Natural killer cell (primary cell): ENCODE measurements around the gene STK39. TPM values are rescaled to one million over a fixed set of nuclear protein-coding genes. Genes with fewer than 3 reads are reported as not detected.

Experiments
- ATAC-seq, 3 donors: fragments of 150-1000 bp in 2 of 3; fragments of 200-7000 bp in 1 of 3; cut with Tn5 transposase; 1 replicate in 1 of 3; 2 replicates in 2 of 3; pipeline ENCODE4 v1.10.0; 2021; ENCODE audit warnings: mild to moderate bottlenecking in 2 of 3, moderate library complexity in 2 of 3
- DNase-seq, 2 donors: peaks; one replicate each; pipeline versions ENCODE4 v3.0.0 to v3.0.0-alpha.2; 2013 to 2021; ENCODE audit warnings: mixed read lengths in 1 of 2
- H3K27ac ChIP-seq: one replicate; pipeline ENCODE4 v1.5.1; 2013; ENCODE audit warnings: mild to moderate bottlenecking, low read length
- H3K27me3 ChIP-seq: one replicate; pipeline ENCODE4 v1.6.1; 2013; ENCODE audit warnings: low read length; ENCODE audit not compliant: control insufficient read depth, insufficient read depth
- H3K36me3 ChIP-seq: one replicate; pipeline ENCODE4 v1.6.1; 2013; ENCODE audit warnings: low read length; ENCODE audit not compliant: control insufficient read depth, insufficient read depth
- H3K4me1 ChIP-seq: one replicate; pipeline ENCODE4 v1.6.1; 2013; ENCODE audit warnings: low read length; ENCODE audit not compliant: control insufficient read depth, insufficient read depth
- H3K4me3 ChIP-seq: one replicate; pipeline ENCODE4 v1.5.1; 2013; ENCODE audit warnings: low read length
- H3K9me3 ChIP-seq: one replicate; pipeline ENCODE4 v1.6.1; 2013; ENCODE audit warnings: low read length; ENCODE audit not compliant: control insufficient read depth, insufficient read depth
- H3K27ac Mint-ChIP-seq, 2 donors: one replicate each; pipeline ENCODE4 v1.8.0; 2022; ENCODE audit warnings: mild to moderate bottlenecking in 2 of 2, mixed read lengths in 2 of 2, moderate library complexity in 1 of 2
- H3K27me3 Mint-ChIP-seq, 2 donors: one replicate each; pipeline ENCODE4 v1.8.0; 2022; ENCODE audit warnings: low read depth in 2 of 2, mixed read lengths in 2 of 2
- H3K36me3 Mint-ChIP-seq: one replicate; pipeline ENCODE4 v1.8.0; 2022; ENCODE audit warnings: mixed read lengths
- H3K4me1 Mint-ChIP-seq, 2 donors: one replicate each; pipeline ENCODE4 v1.8.0; 2022; ENCODE audit warnings: mixed read lengths in 2 of 2
- H3K4me3 Mint-ChIP-seq: one replicate; pipeline ENCODE4 v1.8.0; 2022; ENCODE audit warnings: mild to moderate bottlenecking, moderate library complexity, mixed read lengths
- H3K9me3 Mint-ChIP-seq, 2 donors: one replicate each; pipeline ENCODE4 v1.8.0; 2022; ENCODE audit warnings: mixed read lengths in 2 of 2
- CTCF ChIP-seq: fragments of 200-600 bp; IDR thresholded peaks from one replicate; pipeline ENCODE4 v1.8.0; 2022; ENCODE audit warnings: antibody characterized with exemption
- WGBS: methylation state at CpG from one replicate; pipeline ENCODE4 v1.1.7; 2013; ENCODE audit warnings: missing lambda C conversion rate; ENCODE audit not compliant: insufficient coverage; 5-methylcytosine and 5-hydroxymethylcytosine counted together
- intact Hi-C: fragments of 100-400 bp; cut with micrococcal nuclease; formaldehyde crosslinking; loops from one replicate; pipeline ENCODE4 v1.14.2; 2022
- total RNA-seq, 4 donors: library from RNA; stranded (reverse); fragments of 120-200 nt in 1 of 4; gene quantifications; one replicate each; pipeline versions ENCODE4 v1.2.3 to v1.2.4, GENCODE V29; 2013 to 2022

The STK39 gene
- total RNA-seq, 3 donors from 2014 or later (not counting 1 experiment from before 2014, with no cell fraction given), result 53.3 to 79.3 (median 66.6) TPM

GRCh38 chr2:168120310-168120709 is 127.1 kb downstream of the STK39 start:
- H3K36me3 ChIP-seq, result peaks cover 38% of the 10 kb centered on the region
- Mint-ChIP-seq H3K4me3 (no peak overlapping the region), H3K27me3 (no peaks in the 10 kb centered on the region), H3K4me1 (peaks cover 9 to 13% of the 10 kb centered on the region in 2 donors), H3K36me3 (no peaks in the 10 kb centered on the region), H3K9me3 (no peaks in the 10 kb centered on the region), H3K27ac (no peak overlapping the region)
- intact Hi-C loops, result no loop called here
- H3K27me3 ChIP-seq, result no peaks in the 10 kb centered on the region
- DNase-seq, result no peak
- no peaks in the 10 kb centered on the region for H3K9me3 ChIP-seq
- no peak overlapping the region for H3K27ac ChIP-seq
- no peak overlapping the region for H3K4me3 ChIP-seq
- ATAC-seq, result no peak
- 93% methylated on average over 4 of the region's 4 CpGs for WGBS
- H3K4me1 ChIP-seq, result peaks cover 6% of the 10 kb centered on the region
- no peak for TF ChIP-seq CTCF

DNA sequence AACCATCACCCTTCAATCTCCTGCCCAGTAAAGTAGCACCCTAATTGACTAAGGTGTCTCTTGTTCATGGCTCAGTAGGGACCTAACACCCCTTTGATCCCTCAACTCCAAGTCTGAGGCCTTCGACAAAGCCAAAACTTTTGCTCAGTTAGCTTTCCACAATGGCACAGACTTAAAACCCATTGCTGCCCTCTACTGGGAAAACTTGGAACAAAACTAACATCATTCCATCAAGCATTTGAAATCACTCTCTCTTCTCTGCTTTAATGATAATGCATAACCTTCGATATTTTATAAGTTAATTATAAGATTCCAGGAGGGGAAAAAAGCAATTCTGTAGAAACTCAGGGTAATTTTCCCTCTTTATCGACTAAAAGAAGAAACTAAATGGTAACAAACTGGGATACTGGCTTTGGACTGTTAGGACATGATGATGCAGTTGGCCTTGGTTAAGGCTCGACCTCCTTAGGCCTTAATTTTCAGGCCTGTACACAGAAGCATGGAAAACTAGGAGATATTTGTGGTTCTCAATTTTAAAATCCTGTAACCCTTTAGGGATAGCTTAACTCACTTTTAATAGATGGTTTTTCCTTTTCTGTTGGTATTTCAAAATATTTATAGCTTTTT is 127.8 kb downstream of the STK39 start:
- WGBS, result 65% methylated on average over 3 of the region's 4 CpGs
- no peaks in the 10 kb centered on the region for H3K9me3 Mint-ChIP-seq

DNA sequence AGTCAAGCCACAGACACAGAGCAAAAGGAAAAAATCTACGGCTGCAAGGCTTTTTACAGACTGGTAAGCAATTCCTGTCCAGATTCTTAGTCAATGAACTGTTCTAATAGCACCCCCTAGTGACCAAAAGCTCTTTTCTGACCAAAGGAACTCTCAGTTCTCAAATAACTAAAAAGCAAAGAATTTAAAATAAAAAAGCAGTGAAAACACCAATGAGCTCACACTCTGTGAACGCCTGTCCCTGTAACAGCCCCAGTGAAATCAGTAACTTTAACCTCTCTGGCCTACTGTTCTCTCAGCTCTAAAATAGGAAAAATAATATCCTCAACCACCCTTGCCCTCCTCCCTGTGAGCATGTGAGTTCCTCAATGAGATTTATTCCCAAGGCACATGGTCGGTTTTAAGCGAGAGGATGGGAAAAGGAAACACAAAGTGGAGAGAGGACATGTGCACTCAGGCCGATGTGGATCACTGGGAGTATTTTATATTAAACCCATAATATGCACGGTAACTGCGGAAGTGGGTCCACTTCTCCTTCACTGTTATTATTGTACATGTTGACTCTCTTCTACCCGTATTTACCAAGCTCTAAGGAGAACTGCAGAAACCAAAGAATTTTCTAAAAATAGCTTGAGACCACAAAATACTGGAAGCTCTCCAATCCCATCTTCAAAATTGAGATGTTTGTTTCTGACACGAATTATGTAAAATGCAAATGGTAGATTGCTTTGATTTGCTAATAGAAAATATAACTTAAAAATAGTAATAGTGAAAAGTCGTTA is 128.5 kb downstream of the STK39 start:
- Histone ChIP-seq H3K4me3 (no peak overlapping the region), H3K9me3 (no peaks in the 10 kb centered on the region), H3K27me3 (no peaks in the 10 kb centered on the region), H3K36me3 (peaks cover 44% of the 10 kb centered on the region), H3K4me1 (peaks cover 6% of the 10 kb centered on the region), H3K27ac (no peak overlapping the region)
- TF ChIP-seq CTCF, result peak; percentile 65
- WGBS, result 33% methylated on average over 7 of the region's 10 CpGs
- no peak overlapping the region for H3K27ac Mint-ChIP-seq
- H3K4me1 Mint-ChIP-seq, result peaks cover 5 to 8% of the 10 kb centered on the region in 2 donors
- no peaks in the 10 kb centered on the region for H3K9me3 Mint-ChIP-seq
- DNase-seq, result peak in 1 of 2 donors; percentile 64
- no peak overlapping the region for H3K4me3 Mint-ChIP-seq
- intact Hi-C loops, result loop anchor here (10.0 kb wide), 1 partner anchor 134 kb away; no protein-coding TSS in a partner anchor
- no peaks in the 10 kb centered on the region for H3K27me3 Mint-ChIP-seq
- ATAC-seq, result peak; percentile 73 to 82 (median 78)
- no peaks in the 10 kb centered on the region for H3K36me3 Mint-ChIP-seq

More for the DNA sequence above, 127.8 kb downstream of the STK39 start:
- ATAC-seq (peak; percentile 40 to 56 (median 52)), DNase-seq (peak in 1 of 2 donors; percentile 63)
- Histone ChIP-seq H3K27me3 (no peaks in the 10 kb centered on the region), H3K4me3 (no peak overlapping the region), H3K4me1 (peaks cover 6% of the 10 kb centered on the region), H3K36me3 (peaks cover 44% of the 10 kb centered on the region), H3K27ac (no peak overlapping the region), H3K9me3 (no peaks in the 10 kb centered on the region)
- TF ChIP-seq CTCF, result peak; percentile 42
- intact Hi-C loops, result loop anchor here (10.0 kb wide), 1 partner anchor 135 kb away; no protein-coding TSS in a partner anchor
- Mint-ChIP-seq H3K27me3 (no peaks in the 10 kb centered on the region), H3K27ac (no peak overlapping the region), H3K4me1 (peaks cover 3 to 6% of the 10 kb centered on the region in 2 donors), H3K36me3 (no peaks in the 10 kb centered on the region), H3K4me3 (no peak overlapping the region)
